Breast epithelium (tissue), 3 donors: ENCODE data around the gene PDSS2.

Experiments
- POLR2A ChIP-seq: fragments of 450-650 bp; IDR thresholded peaks from one replicate; pipeline ENCODE4 v1.6.1; 2016; ENCODE audit warnings: antibody characterized with exemption, mild to moderate bottlenecking, moderate library complexity
- TF ChIP-seq, protein P1 (sequence below), 3 donors: fragments of 450-650 bp; IDR thresholded peaks; one replicate each; pipeline ENCODE4 v1.5.1; 2016 to 2017; ENCODE audit warnings: antibody characterized with exemption in 3 of 3, mild to moderate bottlenecking in 3 of 3, moderate library complexity in 3 of 3

DNA sequence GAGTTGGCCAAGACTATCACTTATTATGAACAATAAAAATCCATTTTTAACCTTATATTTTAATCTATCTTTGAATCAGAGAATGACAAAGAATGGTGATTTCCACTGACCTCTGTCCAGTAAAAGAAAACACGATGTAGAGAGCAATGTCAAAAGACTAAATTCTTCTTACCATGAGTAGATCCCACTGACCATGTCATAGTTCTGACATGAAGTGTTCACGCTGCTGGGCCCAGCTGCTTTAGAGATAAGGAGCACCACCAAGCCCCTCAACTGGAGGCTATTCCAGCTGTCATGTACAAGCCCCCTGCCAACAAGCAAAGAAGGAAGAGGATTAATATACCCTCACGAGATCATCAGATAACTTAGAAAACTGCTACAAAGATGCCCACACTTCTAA is 125.3 kb downstream of the PDSS2 start:
- TF ChIP-seq, protein P1, sequence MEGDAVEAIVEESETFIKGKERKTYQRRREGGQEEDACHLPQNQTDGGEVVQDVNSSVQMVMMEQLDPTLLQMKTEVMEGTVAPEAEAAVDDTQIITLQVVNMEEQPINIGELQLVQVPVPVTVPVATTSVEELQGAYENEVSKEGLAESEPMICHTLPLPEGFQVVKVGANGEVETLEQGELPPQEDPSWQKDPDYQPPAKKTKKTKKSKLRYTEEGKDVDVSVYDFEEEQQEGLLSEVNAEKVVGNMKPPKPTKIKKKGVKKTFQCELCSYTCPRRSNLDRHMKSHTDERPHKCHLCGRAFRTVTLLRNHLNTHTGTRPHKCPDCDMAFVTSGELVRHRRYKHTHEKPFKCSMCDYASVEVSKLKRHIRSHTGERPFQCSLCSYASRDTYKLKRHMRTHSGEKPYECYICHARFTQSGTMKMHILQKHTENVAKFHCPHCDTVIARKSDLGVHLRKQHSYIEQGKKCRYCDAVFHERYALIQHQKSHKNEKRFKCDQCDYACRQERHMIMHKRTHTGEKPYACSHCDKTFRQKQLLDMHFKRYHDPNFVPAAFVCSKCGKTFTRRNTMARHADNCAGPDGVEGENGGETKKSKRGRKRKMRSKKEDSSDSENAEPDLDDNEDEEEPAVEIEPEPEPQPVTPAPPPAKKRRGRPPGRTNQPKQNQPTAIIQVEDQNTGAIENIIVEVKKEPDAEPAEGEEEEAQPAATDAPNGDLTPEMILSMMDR (IDR thresholded peaks at IDR 0.05), result no peak
- TF ChIP-seq POLR2A, result no peak
